SK-N-SH (cell line): Measurements from ENCODE around the gene ACOT4. TPM values are rescaled to one million over a fixed set of nuclear protein-coding genes. Genes with fewer than 3 reads are reported as not detected.
"Not testable (repeated sequence)": the region's sequence is repeated elsewhere in the genome, so short reads cannot be mapped to it uniquely, and the experiment has no call there.

Experiments
- CTCF ChIA-PET: fragments of 300-600, 350-600 bp; formaldehyde crosslinking; extraction: SDS; loops from one replicate; lab custom pipeline; 2021; lab: Yijun Ruan, JAX
- POLR2A ChIA-PET: fragments of 350-600 bp; sonication (Branson Sonifier 250); formaldehyde crosslinking; extraction: SDS; loops from one replicate; lab custom pipeline; 2020; ENCODE audit warnings: antibody characterized with exemption, inconsistent platforms; lab: Yijun Ruan, JAX
- DNase-seq: peaks from one replicate; pipeline ENCODE4 v3.0.0; 2012
- H2AFZ ChIP-seq: fragments of 200-600 bp; sonication (generic); 2 replicates; pipeline ENCODE4 v1.8.1; 2016; ENCODE audit warnings: antibody characterized with exemption, mild to moderate bottlenecking, low read depth
- H3F3A ChIP-seq: fragments of 200-600 bp; sonication (generic); replicated peaks from 2 replicates; pipeline ENCODE3; 2016; ENCODE audit warnings: antibody characterized with exemption, mild to moderate bottlenecking; ENCODE audit not compliant: insufficient read depth
- H3K27ac ChIP-seq, 2 experiments: fragments of 200-500 bp in 1 of 2; fragments of 200-600 bp in 1 of 2; sonication (Bioruptor generic) in 1 of 2; sonication (generic), shearing (Covaris generic) in 1 of 2; 2 replicates each; pipeline versions ENCODE4 v1.5.1 to v1.6.1; 2014 to 2016; ENCODE audit warnings: low read depth in 2 of 2, inconsistent platforms in 1 of 2, low read length in 1 of 2, mild to moderate bottlenecking in 1 of 2, mixed read lengths in 1 of 2
- H3K27me3 ChIP-seq: fragments of 200-600 bp; sonication (generic), shearing (Covaris generic); 2 replicates; pipeline ENCODE4 v1.6.1; 2016; ENCODE audit warnings: mixed run types; ENCODE audit not compliant: insufficient read depth
- H3K36me3 ChIP-seq, 2 experiments: fragments of 200-500 bp in 1 of 2; fragments of 200-600 bp in 1 of 2; sonication (Bioruptor generic) in 1 of 2; sonication (generic) in 1 of 2; replicated peaks in 1 of 2; 2 replicates each; pipeline versions ENCODE3 to v1.5.1; 2014 to 2016; ENCODE audit warnings: low read length in 1 of 2, mild to moderate bottlenecking in 1 of 2; ENCODE audit not compliant: insufficient read depth in 2 of 2, control insufficient read depth in 1 of 2
- H3K4me1 ChIP-seq, 2 experiments: fragments of 200-500 bp in 1 of 2; fragments of 200-600 bp in 1 of 2; sonication (Bioruptor generic) in 1 of 2; sonication (generic), shearing (Covaris generic) in 1 of 2; 2 replicates each; pipeline versions ENCODE4 v1.5.1 to v1.6.1; 2014 to 2016; ENCODE audit warnings: low read depth in 1 of 2, low read length in 1 of 2, mixed run types in 1 of 2; ENCODE audit not compliant: insufficient read depth in 2 of 2, control insufficient read depth in 1 of 2
- H3K4me2 ChIP-seq: fragments of 200-600 bp; sonication (generic), shearing (Covaris generic); 2 replicates; pipeline ENCODE4 v1.6.1; 2017; ENCODE audit warnings: mixed run types
- H3K4me3 ChIP-seq, 2 experiments: fragments of 200-500 bp in 1 of 2; fragments of 200-600 bp in 1 of 2; sonication (Bioruptor generic) in 1 of 2; sonication (generic), shearing (Covaris generic) in 1 of 2; 2 replicates each; pipeline versions ENCODE4 v1.5.1 to v1.8.1; 2014 to 2016; ENCODE audit warnings: low read depth in 2 of 2, inconsistent platforms in 1 of 2, low read length in 1 of 2, mild to moderate bottlenecking in 1 of 2, mixed read lengths in 1 of 2, moderate library complexity in 1 of 2
- H3K79me2 ChIP-seq: fragments of 200-600 bp; sonication (generic); 2 replicates; pipeline ENCODE4 v1.8.1; 2017; ENCODE audit warnings: mild to moderate bottlenecking; ENCODE audit not compliant: insufficient read depth
- H3K9ac ChIP-seq: fragments of 200-600 bp; sonication (generic); 2 replicates; pipeline ENCODE4 v1.6.1; 2017; ENCODE audit warnings: mixed run types
- H3K9me2 ChIP-seq: fragments of 200-600 bp; sonication (generic); 2 replicates; pipeline ENCODE4 v1.6.1; 2017; ENCODE audit warnings: mixed run types
- H3K9me3 ChIP-seq: fragments of 200-600 bp; sonication (generic); 2 replicates; pipeline ENCODE4 v1.6.1; 2017; ENCODE audit warnings: mixed run types, mild to moderate bottlenecking, moderate library complexity
- H4K20me1 ChIP-seq: fragments of 200-600 bp; sonication (generic); 2 replicates; pipeline ENCODE4 v1.6.1; 2017; ENCODE audit warnings: mild to moderate bottlenecking, mixed run types; ENCODE audit not compliant: insufficient read depth
- CHD2 ChIP-seq: fragments of 150-350 bp; IDR thresholded peaks from 2 replicates; pipeline ENCODE4 v1.6.1; 2018; ENCODE audit warnings: low read length; ENCODE audit not compliant: partially characterized antibody
- EP300 ChIP-seq, 2 experiments: IDR thresholded peaks; 2 replicates each; pipeline versions ENCODE4 v1.4.0 to v1.6.1; 2012; ENCODE audit warnings: borderline replicate concordance in 1 of 2, low read depth in 1 of 2, low read length in 1 of 2
- EZH2phosphoT487 ChIP-seq: fragments of 200-600 bp; sonication (generic); IDR thresholded peaks from 2 replicates; pipeline ENCODE4 v1.6.1; 2017; ENCODE audit warnings: low read depth, mixed run types, mild to moderate bottlenecking, antibody characterized with exemption, moderate library complexity, borderline replicate concordance
- FOXJ3 ChIP-seq: sonication (generic); formaldehyde crosslinking; IDR thresholded peaks from 2 replicates; pipeline ENCODE4 v1.5.1; 2020; ENCODE audit warnings: mild to moderate bottlenecking, missing genetic modification reagents
- GATA2 ChIP-seq: sonication (generic); formaldehyde crosslinking; IDR thresholded peaks from 2 replicates; pipeline ENCODE4 v1.5.0; 2020; ENCODE audit warnings: mild to moderate bottlenecking, missing genetic modification reagents
- IRF3 ChIP-seq: fragments of 150-350 bp; IDR thresholded peaks from 2 replicates; pipeline ENCODE4 v1.6.1; 2016; ENCODE audit warnings: mild to moderate bottlenecking, low read depth, low read length
- JUND ChIP-seq: IDR thresholded peaks from 2 replicates; pipeline ENCODE4 v1.4.0; 2012
- MAX ChIP-seq: IDR thresholded peaks from 2 replicates; pipeline ENCODE4 v1.4.0; 2012; ENCODE audit warnings: low read depth
- MEF2A ChIP-seq: IDR thresholded peaks from 2 replicates; pipeline ENCODE4 v1.4.0; 2012; ENCODE audit warnings: low read depth, borderline replicate concordance
- MXI1 ChIP-seq: IDR thresholded peaks from 2 replicates; pipeline ENCODE4 v1.6.1; 2012; ENCODE audit warnings: mild to moderate bottlenecking, low read depth, low read length, improper control_type of control experiment
- NFIC ChIP-seq: IDR thresholded peaks from 2 replicates; pipeline ENCODE4 v1.4.0; 2012; ENCODE audit warnings: borderline replicate concordance
- PBX3 ChIP-seq: IDR thresholded peaks from 2 replicates; pipeline ENCODE4; 2012
- POLR2AphosphoS5 ChIP-seq: IDR thresholded peaks from 2 replicates; pipeline ENCODE4 v1.6.1; 2012; ENCODE audit warnings: low read depth, low read length
- RAD21 ChIP-seq: IDR thresholded peaks from 2 replicates; pipeline ENCODE4 v1.6.1; 2012; ENCODE audit warnings: mild to moderate bottlenecking, low read length
- RCOR1 ChIP-seq: fragments of 150-350 bp; IDR thresholded peaks from 2 replicates; pipeline ENCODE4 v1.6.1; 2017; ENCODE audit warnings: antibody characterized with exemption, low read length
- REST ChIP-seq: IDR thresholded peaks from 2 replicates; pipeline ENCODE4 v1.6.1; 2012; ENCODE audit warnings: mild to moderate bottlenecking, low read depth, low read length, moderate library complexity
- RFX5 ChIP-seq: IDR thresholded peaks from 2 replicates; pipeline ENCODE4 v1.6.1; 2012; ENCODE audit warnings: mild to moderate bottlenecking, improper control_type of control experiment, low read length
- RXRA ChIP-seq: IDR thresholded peaks from 2 replicates; pipeline ENCODE4 v1.4.0; 2012; ENCODE audit warnings: low read depth, mild to moderate bottlenecking, borderline replicate concordance
- TEAD4 ChIP-seq: IDR thresholded peaks from 2 replicates; pipeline ENCODE4 v1.4.0; 2012; ENCODE audit warnings: mild to moderate bottlenecking, borderline replicate concordance; ENCODE audit not compliant: insufficient read depth
- USF2 ChIP-seq: fragments of 150-350 bp; IDR thresholded peaks from 2 replicates; pipeline ENCODE4 v1.6.1; 2017; ENCODE audit warnings: antibody characterized with exemption, low read length, low read depth, borderline replicate concordance
- WGBS: methylation state at CpG from one replicate; pipeline ENCODE4 v1.1.6; 2017; ENCODE audit warnings: low lambda C conversion rate; 5-methylcytosine and 5-hydroxymethylcytosine counted together
- polyA plus RNA-seq, 3 experiments: library from polyadenylated mRNA; depleted of rRNA; stranded (reverse); fragments of >200 nt; gene quantifications; 2 replicates each; pipeline ENCODE4 v1.2.3, GENCODE V29; 2012

Gene ACOT4
- polyA plus RNA-seq, 1 of the 3 experiments (the other 2 are of a cell fraction), result 0.12 TPM

GRCh38 chr14:73566935-73567334, 24.7 kb upstream of the ACOT4 start:
- H3K4me3 ChIP-seq, H3K4me2 ChIP-seq, H3K27me3 ChIP-seq, H3K9me2 ChIP-seq, H4K20me1 ChIP-seq, H3F3A ChIP-seq, H3K9ac ChIP-seq, H2AFZ ChIP-seq, DNase-seq, POLR2A ChIA-PET, H3K27ac ChIP-seq, H3K36me3 ChIP-seq, H3K9me3 ChIP-seq: not testable (repeated sequence)
- Histone ChIP-seq H3K79me2 (peaks cover 14% of the 10 kb centered on the region), H3K4me1 (peaks cover 5 to 12% of the 10 kb centered on the region in 2 experiments; a peak in 3 of 4 replicates)
- CTCF ChIA-PET, result interaction anchor here (0.9 to 2.3 kb wide), 2 partner anchors 41 to 58 kb away, joined by 3 to 10 read pairs; no protein-coding TSS in a partner anchor
- 99% methylated on average over 6 of the region's 6 CpGs for WGBS

GRCh38 chr14:73567358-73567757, 24.3 kb upstream of the ACOT4 start:
- H3K9ac ChIP-seq, result no peak overlapping the region
- H3K9me2 ChIP-seq, result no peaks in the 10 kb centered on the region
- no peak for TF ChIP-seq NFIC
- TF ChIP-seq FOXJ3 (CRISPR knock-in tag), result no peak
- no peak for TF ChIP-seq TEAD4
- no peak for TF ChIP-seq PBX3
- no peak for TF ChIP-seq RXRA
- TF ChIP-seq CHD2, result no peak
- TF ChIP-seq RFX5, result no peak
- no peak for TF ChIP-seq REST
- TF ChIP-seq RAD21, result no peak
- TF ChIP-seq IRF3, result no peak
- TF ChIP-seq GATA2 (CRISPR knock-in tag), result no peak
- TF ChIP-seq MAX, result no peak
- TF ChIP-seq POLR2AphosphoS5, result no peak
- no peak for TF ChIP-seq USF2
- TF ChIP-seq RCOR1, result no peak
- no peak for TF ChIP-seq JUND
- no peak for TF ChIP-seq MEF2A
- no peak for TF ChIP-seq MXI1
- TF ChIP-seq EP300 (IDR thresholded peaks at IDR 0.05; ENCODE audit: borderline replicate concordance in 1 of 2, low read depth in 1 of 2, low read length in 1 of 2), result no peak
- no peak for TF ChIP-seq EZH2phosphoT487
- H3K4me2 ChIP-seq, result no peak overlapping the region
- peaks cover 6% of the 10 kb centered on the region for H3F3A ChIP-seq
- DNase-seq, result no peak
- H3K9me3 ChIP-seq, result no peaks in the 10 kb centered on the region
- H3K27me3 ChIP-seq, result no peaks in the 10 kb centered on the region
- peaks cover 14% of the 10 kb centered on the region for H3K79me2 ChIP-seq
- H4K20me1 ChIP-seq, result no peaks in the 10 kb centered on the region
- H3K4me3 ChIP-seq, result no peak overlapping the region
- no peaks in the 10 kb centered on the region for H3K36me3 ChIP-seq
- 97% methylated on average over 7 of the region's 7 CpGs for WGBS
- ChIA-PET POLR2A (no interaction called here), CTCF (interaction anchor here (0.9 to 2.3 kb wide), 2 partner anchors 41 to 59 kb away, joined by 3 to 10 read pairs; no protein-coding TSS in a partner anchor)
- H2AFZ ChIP-seq, result no peak overlapping the region
- H3K4me1 ChIP-seq, result peaks cover 5 to 12% of the 10 kb centered on the region in 2 experiments; a peak in 3 of 4 replicates
- no peak overlapping the region for H3K27ac ChIP-seq
